A549 (cell line): ENCODE measurements around the gene C4orf50. TPM values are rescaled to one million over a fixed set of nuclear protein-coding genes. Genes with fewer than 3 reads are reported as not detected.

Experiments
- ATAC-seq, 2 experiments: fragments of 200-7000 bp in 1 of 2; fragments of >200 bp in 1 of 2; cut with Nextera tagmentation in 1 of 2; cut with Tn5 transposase in 1 of 2; 3 replicates each; pipeline versions ENCODE4 v1.8.0 to v1.9.1; 2018 to 2020; ENCODE audit warnings: mild to moderate bottlenecking in 1 of 2, moderate library complexity in 1 of 2
- CTCF ChIA-PET: fragments of 300-600 bp; sonication (Branson Sonifier 250); formaldehyde crosslinking; extraction: SDS; loops from one replicate; lab custom pipeline; 2021; ENCODE audit warnings: antibody characterized with exemption, inconsistent platforms; lab: Yijun Ruan, JAX
- POLR2A ChIA-PET: fragments of 350-600 bp; formaldehyde crosslinking; extraction: SDS; loops from one replicate; lab custom pipeline; 2021; ENCODE audit warnings: antibody characterized with exemption, inconsistent platforms; lab: Yijun Ruan, JAX
- DNase-seq, 2 experiments: peaks; one replicate each; pipeline versions ENCODE4 v3.0.0 to v3.0.0-alpha.2; 2011 to 2016; ENCODE audit warnings: low read depth in 1 of 2, low spot score in 1 of 2
- FAIRE-seq: peaks from 2 replicates; lab custom pipeline; 2011; peaks lifted over from hg19 to GRCh38; lab: Jason Lieb, UNC
- H3K27ac ChIP-seq, 2 experiments: fragments of >200 bp; sonication (Bioruptor Twin); formaldehyde crosslinking; 3 replicates each; pipeline ENCODE4 v1.5.1; 2016 to 2017
- H3K4me1 ChIP-seq: fragments of >200 bp; sonication (Bioruptor Twin); formaldehyde crosslinking; 3 replicates; pipeline ENCODE4 v1.6.1; 2016
- H3K4me2 ChIP-seq: fragments of >200 bp; sonication (Bioruptor Twin); formaldehyde crosslinking; 3 replicates; pipeline ENCODE4 v1.6.1; 2016
- H3K4me3 ChIP-seq: fragments of >200 bp; sonication (Bioruptor Twin); formaldehyde crosslinking; 3 replicates; pipeline ENCODE4 v1.5.1; 2016
- H3K9me3 ChIP-seq: fragments of >200 bp; sonication (Bioruptor Twin); formaldehyde crosslinking; 3 replicates; pipeline ENCODE4 v1.6.1; 2016
- CBX8 ChIP-seq: fragments of 200-600 bp; sonication (generic); IDR thresholded peaks from 2 replicates; pipeline ENCODE4 v1.6.1; 2016
- CTCF ChIP-seq: fragments of >200 bp; sonication (Bioruptor Twin); formaldehyde crosslinking; IDR thresholded peaks from 3 replicates; pipeline ENCODE4 v1.5.1; 2016
- E2F6 ChIP-seq: IDR thresholded peaks from 2 replicates; pipeline ENCODE4 v1.6.1; 2012; ENCODE audit warnings: low read depth, borderline replicate concordance
- EHMT2 ChIP-seq: fragments of 200-600 bp; sonication (generic); IDR thresholded peaks from 2 replicates; pipeline ENCODE4 v1.6.1; 2016; ENCODE audit warnings: antibody characterized with exemption, low read depth, mild to moderate bottlenecking, moderate library complexity
- ELK1 ChIP-seq: fragments of 150-350 bp; IDR thresholded peaks from 2 replicates; pipeline ENCODE4 v1.6.1; 2014; ENCODE audit warnings: low read depth, mild to moderate bottlenecking, low read length
- EP300 ChIP-seq, 2 experiments: fragments of >200 bp; sonication (Bioruptor Twin); formaldehyde crosslinking; IDR thresholded peaks; 2 replicates in 1 of 2; 3 replicates in 1 of 2; pipeline ENCODE4 v1.6.1; 2016 to 2017
- FOSL2 ChIP-seq, 2 experiments: fragments of 450-650 bp in 1 of 2; fragments of >200 bp in 1 of 2; sonication (Bioruptor Twin) in 1 of 2; formaldehyde crosslinking; IDR thresholded peaks; 2 replicates each; pipeline versions ENCODE4 v1.5.0 to v1.6.1; 2016 to 2020; ENCODE audit warnings: mild to moderate bottlenecking in 1 of 2, moderate library complexity in 1 of 2
- FOXS1 ChIP-seq: fragments of 250-450 bp; sonication (Bioruptor Pico); IDR thresholded peaks from 2 replicates; pipeline ENCODE4 v1.5.0; 2020; ENCODE audit warnings: mild to moderate bottlenecking, moderate library complexity
- GATA3 ChIP-seq: IDR thresholded peaks from 2 replicates; pipeline ENCODE4 v1.6.1; 2012; ENCODE audit warnings: borderline replicate concordance
- HDAC2 ChIP-seq: fragments of 200-600 bp; sonication (generic); IDR thresholded peaks from 2 replicates; pipeline ENCODE4 v1.6.1; 2016
- HES2 ChIP-seq: fragments of >200 bp; sonication (Bioruptor Twin); formaldehyde crosslinking; IDR thresholded peaks from 2 replicates; pipeline ENCODE4 v1.6.1; 2016
- HEYL ChIP-seq: fragments of 250-450 bp; sonication (Bioruptor Pico); IDR thresholded peaks from 2 replicates; pipeline ENCODE4 v1.8.0; 2021; ENCODE audit warnings: mild to moderate bottlenecking, moderate library complexity
- JUN ChIP-seq, 2 experiments: fragments of >200 bp; sonication (Bioruptor Twin); formaldehyde crosslinking; IDR thresholded peaks; 2 replicates in 1 of 2; 3 replicates in 1 of 2; pipeline ENCODE4 v1.6.1; 2016 to 2017
- MAFK ChIP-seq: fragments of 450-650 bp; IDR thresholded peaks from 2 replicates; pipeline ENCODE4 v1.6.1; 2014; ENCODE audit not compliant: partially characterized antibody
- MAX ChIP-seq: IDR thresholded peaks from 2 replicates; pipeline ENCODE4 v1.6.1; 2012
- PHF8 ChIP-seq: fragments of 200-600 bp; sonication (generic); IDR thresholded peaks from 2 replicates; pipeline ENCODE4 v1.6.1; 2016; ENCODE audit warnings: low read depth, mild to moderate bottlenecking, antibody characterized with exemption, moderate library complexity, borderline replicate concordance
- RARB ChIP-seq: fragments of 250-450 bp; sonication (Bioruptor Pico); IDR thresholded peaks from 2 replicates; pipeline ENCODE4 v1.8.0; 2021; ENCODE audit warnings: mild to moderate bottlenecking, moderate library complexity
- RCOR1 ChIP-seq: fragments of 150-350 bp; IDR thresholded peaks from 2 replicates; pipeline ENCODE4 v1.6.1; 2014; ENCODE audit warnings: antibody characterized with exemption, low read length, low read depth
- RFX5 ChIP-seq: fragments of 450-650 bp; IDR thresholded peaks from 2 replicates; pipeline ENCODE4 v1.7.1; 2014; ENCODE audit warnings: antibody characterized with exemption, mild to moderate bottlenecking, moderate library complexity
- RNF2 ChIP-seq: fragments of 200-600 bp; sonication (generic); IDR thresholded peaks from 2 replicates; pipeline ENCODE4 v1.6.1; 2016; ENCODE audit warnings: low read depth, mild to moderate bottlenecking, antibody characterized with exemption, moderate library complexity, borderline replicate concordance
- TFCP2L1 ChIP-seq: fragments of 250-450 bp; sonication (Bioruptor Pico); IDR thresholded peaks from 2 replicates; pipeline ENCODE4 v1.5.0; 2021; ENCODE audit warnings: mild to moderate bottlenecking
- TP53 ChIP-seq: fragments of 250-450 bp; sonication (Bioruptor Pico); IDR thresholded peaks from 2 replicates; pipeline ENCODE4 v1.5.0; 2021; ENCODE audit warnings: mild to moderate bottlenecking, moderate library complexity
- ZNF302 ChIP-seq: fragments of 250-450 bp; sonication (Bioruptor Pico); IDR thresholded peaks from 2 replicates; pipeline ENCODE4 v1.9.0; 2021; ENCODE audit warnings: inconsistent platforms, mild to moderate bottlenecking, moderate library complexity
- WGBS: methylation state at CpG from one replicate; pipeline ENCODE4 v1.1.6; 2017; ENCODE audit errors: missing lambda C conversion rate; 5-methylcytosine and 5-hydroxymethylcytosine counted together
- polyA plus RNA-seq, 4 experiments: library from polyadenylated mRNA; depleted of rRNA in 3 of 4; stranded (reverse); fragments of >200 nt; fragmentation: RNase III in 1 of 4; extraction: RNeasy Plus Mini Kit Qiagen cat#74134 plus additional on column Dnase treatment in 1 of 4; gene quantifications; 2 replicates in 3 of 4; 3 replicates in 1 of 4; pipeline ENCODE4 v1.2.3, GENCODE V29; 2011 to 2017

Gene C4orf50
- polyA plus RNA-seq, 2 of the 4 experiments (the other 2 are of a cell fraction), result not detected

GRCh38 chr4:6017800-6018199 is 431 bp downstream of the C4orf50 start:
- no peak overlapping the region for H3K4me3 ChIP-seq
- ChIA-PET POLR2A (no interaction called here), CTCF (interaction anchor here (1.2 to 3.0 kb wide), 2 partner anchors 12 to 14 kb away, joined by 3 to 16 read pairs; no protein-coding TSS in a partner anchor)
- H3K4me1 ChIP-seq, result no peaks in the 10 kb centered on the region
- no peak overlapping the region for H3K4me2 ChIP-seq
- no peaks in the 10 kb centered on the region for H3K9me3 ChIP-seq
- TF ChIP-seq GATA3, result no peak
- no peak for TF ChIP-seq ELK1
- TF ChIP-seq MAX, result no peak
- no peak for TF ChIP-seq FOSL2 (IDR thresholded peaks at IDR 0.05)
- no peak for TF ChIP-seq FOSL2 (CRISPR knock-in tag; IDR thresholded peaks at IDR 0.05)
- no peak for TF ChIP-seq ZNF302 (CRISPR knock-in tag)
- no peak for TF ChIP-seq PHF8
- no peak for TF ChIP-seq CBX8
- no peak for TF ChIP-seq TFCP2L1
- ATAC-seq (no peak), DNase-seq (no peak), FAIRE-seq (no peak)
- WGBS, result 60% methylated on average over 11 of the region's 11 CpGs
- H3K27ac ChIP-seq, result no peak overlapping the region

GRCh38 chr4:6017030-6017429 is 1.2 kb downstream of the C4orf50 start:
- H3K4me1 ChIP-seq, result no peaks in the 10 kb centered on the region
- no peak overlapping the region for H3K27ac ChIP-seq
- H3K4me3 ChIP-seq, result no peak overlapping the region
- no peak for DNase-seq
- ChIA-PET CTCF (interaction anchor here (1.7 kb wide), 1 partner anchor 19 kb away, joined by 5 read pairs; no protein-coding TSS in a partner anchor), POLR2A (no interaction called here)
- FAIRE-seq, result no peak
- no peak for ATAC-seq
- no peaks in the 10 kb centered on the region for H3K9me3 ChIP-seq
- WGBS, result 23% methylated on average over 9 of the region's 10 CpGs
- TF ChIP-seq TP53 (no peak), RFX5 (no peak), CTCF (no peak), HDAC2 (no peak), RNF2 (no peak), MAFK (no peak), HEYL (CRISPR knock-in tag) (no peak), EP300 (IDR thresholded peaks at IDR 0.05) (no peak), EHMT2 (no peak), HES2 (no peak), E2F6 (no peak), FOXS1 (CRISPR knock-in tag) (no peak)
- no peak overlapping the region for H3K4me2 ChIP-seq

- ChIA-PET CTCF (interaction anchor here (1.3 to 6.3 kb wide), 2 partner anchors 15 to 74 kb away, joined by 3 to 35 read pairs; no protein-coding TSS in a partner anchor), POLR2A (no interaction called here)
- TF ChIP-seq RARB (CRISPR knock-in tag) (no peak), PHF8 (no peak), JUN (IDR thresholded peaks at IDR 0.05) (no peak), FOXS1 (CRISPR knock-in tag) (no peak), RCOR1 (no peak)
- 82% methylated on average over 10 of the region's 12 CpGs for WGBS
- H3K4me3 ChIP-seq, result no peak overlapping the region
- H3K9me3 ChIP-seq, result no peaks in the 10 kb centered on the region
- H3K4me2 ChIP-seq, result no peak overlapping the region
- H3K27ac ChIP-seq, result no peak overlapping the region
- FAIRE-seq (no peak), ATAC-seq (no peak), DNase-seq (no peak)
- H3K4me1 ChIP-seq, result no peaks in the 10 kb centered on the region
These were observed 4.7 kb downstream of the C4orf50 start for GRCh38 chr4:6013564-6013963.
